ENCODE data around the gene NUAK1.

NUAK1 gene

GRCh38 chr12:106082216-106083175 is 56.3 kb downstream of the NUAK1 start:
- DNase-seq (ENCODE audit: low read depth): peak; percentile 57

- DNase-seq (ENCODE audit: low read depth): no peak
Measured at GRCh38 chr12:106081606-106082005, 57.1 kb downstream of the NUAK1 start.

GRCh38 chr12:106080791-106081170 is 58.0 kb downstream of the NUAK1 start:
- no peak for DNase-seq (ENCODE audit: low read depth)

GRCh38 chr12:106080041-106080790 is 58.5 kb downstream of the NUAK1 start:
- no peak for DNase-seq (ENCODE audit: low read depth)

- no peak for DNase-seq (ENCODE audit: low read depth)
Measured at GRCh38 chr12:106079148-106079738, 59.5 kb downstream of the NUAK1 start.

GRCh38 chr12:106078358-106079010 is 60.3 kb downstream of the NUAK1 start:
- DNase-seq (ENCODE audit: low read depth): peak; percentile 81

GRCh38 chr12:106074706-106075392 is 63.9 kb downstream of the NUAK1 start:
- DNase-seq (ENCODE audit: low read depth): no peak

- no peak for DNase-seq (ENCODE audit: low read depth)
Measured at GRCh38 chr12:106074361-106074705, 64.4 kb downstream of the NUAK1 start.

- DNase-seq (ENCODE audit: low read depth): no peak
Measured at GRCh38 chr12:106073179-106073578, 65.6 kb downstream of the NUAK1 start.

GRCh38 chr12:106072751-106073150 is 66.0 kb downstream of the NUAK1 start:
- no peak for DNase-seq (ENCODE audit: low read depth)

GRCh38 chr12:106071686-106072085 is 67.1 kb downstream of the NUAK1 start:
- DNase-seq (ENCODE audit: low read depth): no peak

- no peak for DNase-seq (ENCODE audit: low read depth)
Measured at GRCh38 chr12:106070611-106071010, 68.1 kb downstream of the NUAK1 start.

GRCh38 chr12:106070147-106070546 is 68.6 kb downstream of the NUAK1 start:
- DNase-seq (ENCODE audit: low read depth): no peak

GRCh38 chr12:106068296-106068695 is 70.5 kb downstream of the NUAK1 start:
- no peak for DNase-seq (ENCODE audit: low read depth)

- no peak for DNase-seq (ENCODE audit: low read depth)
Measured at GRCh38 chr12:106067606-106068205, 71.0 kb downstream of the NUAK1 start.

- DNase-seq (ENCODE audit: low read depth): no peak
Measured at GRCh38 chr12:106066726-106067325, 71.9 kb downstream of the NUAK1 start.

- DNase-seq (ENCODE audit: low read depth): peak; percentile 65
Measured at GRCh38 chr12:106066051-106066705, 72.6 kb downstream of the NUAK1 start.

GRCh38 chr12:106065506-106065905 is 73.2 kb downstream of the NUAK1 start:
- DNase-seq (ENCODE audit: low read depth): no peak

GRCh38 chr12:106064721-106065021 is 74.1 kb downstream of the NUAK1 start:
- no peak for DNase-seq (ENCODE audit: low read depth)

All from ELR (cell line).